NCI-H446 treated with DMSO at 0.1 percent for 48 hours (cell line): ENCODE results near the gene JPH4.
"Not testable (repeated sequence)": the region's sequence is repeated elsewhere in the genome, so short reads cannot be mapped to it uniquely, and the experiment has no call there.

Experiments used
- DNase-seq: peaks from one replicate; lab custom pipeline; 2025; lab: John Stamatoyannopoulos, UW

JPH4 gene

GRCh38 chr14:23578560-23579310 is at the start of gene JPH4:
JPH4 (minus strand) TSS chr14:23578790; CDS start chr14:23577453, 1,337 bp downstream.
- no peak for DNase-seq

- no peak for DNase-seq
Observed at GRCh38 chr14:23627961-23628360, 49.4 kb upstream of the JPH4 start.

GRCh38 chr14:23626946-23627345 is 48.4 kb upstream of the JPH4 start:
- no peak for DNase-seq

GRCh38 chr14:23624830-23625404 is 46.3 kb upstream of the JPH4 start:
- DNase-seq, result no peak

- no peak for DNase-seq
Observed at GRCh38 chr14:23623962-23624361, 45.4 kb upstream of the JPH4 start.

GRCh38 chr14:23622990-23623389 is 44.4 kb upstream of the JPH4 start:
- DNase-seq, result no peak

- DNase-seq, result no peak
Observed at GRCh38 chr14:23621932-23622730, 43.5 kb upstream of the JPH4 start.

- no peak for DNase-seq
Observed at GRCh38 chr14:23621204-23621931, 42.8 kb upstream of the JPH4 start.

GRCh38 chr14:23620177-23620702 is 41.6 kb upstream of the JPH4 start:
- DNase-seq, result no peak

- DNase-seq, result no peak
Observed at GRCh38 chr14:23618415-23618988, 39.9 kb upstream of the JPH4 start.

- DNase-seq, result no peak
Observed at GRCh38 chr14:23617539-23617938, 38.9 kb upstream of the JPH4 start.

GRCh38 chr14:23615856-23616255 is 37.3 kb upstream of the JPH4 start:
- no peak for DNase-seq

- DNase-seq, result no peak
Observed at GRCh38 chr14:23614395-23614828, 35.8 kb upstream of the JPH4 start.

GRCh38 chr14:23613242-23614070 is 34.9 kb upstream of the JPH4 start:
- DNase-seq, result no peak

- DNase-seq, result no peak
Observed at GRCh38 chr14:23612802-23613201, 34.2 kb upstream of the JPH4 start.

- no peak for DNase-seq
Observed at GRCh38 chr14:23612354-23612732, 33.8 kb upstream of the JPH4 start.

- DNase-seq, result no peak
Observed at GRCh38 chr14:23610815-23611289, 32.3 kb upstream of the JPH4 start.

- no peak for DNase-seq
Observed at GRCh38 chr14:23610090-23610814, 31.7 kb upstream of the JPH4 start.

- DNase-seq, result not testable (repeated sequence)
Observed at GRCh38 chr14:23609411-23610089, 31.0 kb upstream of the JPH4 start.
